Measurements from ENCODE around the gene C14orf39.
"Not testable (repeated sequence)": the region's sequence is repeated elsewhere in the genome, so short reads cannot be mapped to it uniquely, and the experiment has no call there.

The C14orf39 gene

GRCh38 chr14:60490270-60490669 is 4.4 kb upstream of the C14orf39 start:
- DNase-seq: no peak

GRCh38 chr14:60488175-60488574 is 2.3 kb upstream of the C14orf39 start:
- peak; percentile 3 to 13 for DNase-seq

GRCh38 chr14:60487211-60487610 is 1.3 kb upstream of the C14orf39 start:
- peak; percentile 74 to 81 for DNase-seq

GRCh38 chr14:60485057-60485597 is 736 bp downstream of the C14orf39 start:
- DNase-seq: no peak

GRCh38 chr14:60482743-60483142 is 3.1 kb downstream of the C14orf39 start:
- no peak for DNase-seq

GRCh38 chr14:60480248-60480647 is 5.6 kb downstream of the C14orf39 start:
- not testable (repeated sequence) for DNase-seq

- DNase-seq: peak; percentile 24 to 37
Measured at GRCh38 chr14:60455875-60456274, 30.0 kb downstream of the C14orf39 start.

- DNase-seq: no peak
Measured at GRCh38 chr14:60430276-60430675, 55.6 kb downstream of the C14orf39 start.

GRCh38 chr14:60420050-60420449 is 65.8 kb downstream of the C14orf39 start:
- no peak for DNase-seq

- not testable (repeated sequence) for DNase-seq
Measured at GRCh38 chr14:60397550-60397949, 88.3 kb downstream of the C14orf39 start.

- no peak for DNase-seq
Measured at GRCh38 chr14:60396718-60397343, 89.0 kb downstream of the C14orf39 start.

Data from NCI-H526 (cell line).